HCT116 (cell line): ENCODE data around the gene GHDC. TPM values are rescaled to one million over a fixed set of nuclear protein-coding genes. Genes with fewer than 3 reads are reported as not detected.

Experiments used
- ATAC-seq: fragments of 200-7000 bp; cut with Tn5 transposase; 2 replicates; pipeline ENCODE4 v1.9.1; 2020; ENCODE audit warnings: mild to moderate bottlenecking, moderate library complexity
- BruUV-seq: library from RNA; stranded (reverse); fragments of 400-500 nt; replicated peaks from 2 replicates; lab custom pipeline; 2021; lab: Mats Ljungman, UMichigan
- CTCF ChIA-PET: fragments of 300-600 bp; sonication (Branson Sonifier 250); formaldehyde crosslinking; loops from one replicate; lab custom pipeline; 2021; ENCODE audit warnings: antibody characterized with exemption; lab: Charles Lee
- POLR2A ChIA-PET: fragments of 300-600, 350-600 bp; sonication (Branson Sonifier 250); formaldehyde crosslinking; loops from one replicate; lab custom pipeline; 2021; ENCODE audit warnings: antibody characterized with exemption; lab: Charles Lee
- RAD21 ChIA-PET, 2 experiments: fragments of 300-600 bp; sonication (Branson Sonifier 250); formaldehyde crosslinking; loops; one replicate each; lab custom pipeline; 2023; ENCODE audit warnings: low total read pairs in 2 of 2; ENCODE audit not compliant: uncharacterized antibody in 2 of 2, unreplicated experiment in 2 of 2, low non-redundant PET in 1 of 2; lab: Charles Lee
- DNase-seq: peaks from one replicate; pipeline ENCODE4 v3.0.0-alpha.2; 2010; ENCODE audit warnings: low read depth, low spot score
- H2AFZ ChIP-seq: fragments of 200-600 bp; shearing (Covaris generic), sonication (generic); 2 replicates; pipeline ENCODE4 v1.6.1; 2017; ENCODE audit warnings: low read depth, mixed run types, mixed read lengths, antibody characterized with exemption, low read length; ENCODE audit not compliant: poor library complexity, severe bottlenecking
- H3K27ac ChIP-seq: 2 replicates; pipeline ENCODE4 v1.5.1; 2012; ENCODE audit warnings: low read depth, low read length
- H3K27me3 ChIP-seq: fragments of 200-600 bp; sonication (generic); 2 replicates; pipeline ENCODE4 v1.6.1; 2016; ENCODE audit warnings: mixed run types, low read length, mixed read lengths; ENCODE audit not compliant: insufficient read depth
- H3K36me3 ChIP-seq, 2 experiments: fragments of 200-500 bp in 1 of 2; fragments of 200-600 bp in 1 of 2; sonication (Bioruptor generic) in 1 of 2; sonication (generic) in 1 of 2; 2 replicates each; pipeline versions ENCODE4 v1.5.1 to v1.6.1; 2014 to 2016; ENCODE audit warnings: low read length in 2 of 2, inconsistent platforms in 1 of 2, mixed read lengths in 1 of 2, mixed run types in 1 of 2; ENCODE audit not compliant: insufficient read depth in 2 of 2, control insufficient read depth in 1 of 2
- H3K4me1 ChIP-seq, 2 experiments: fragments of 200-600 bp in 1 of 2; sonication (generic) in 1 of 2; 2 replicates each; pipeline versions ENCODE4 v1.5.1 to v1.6.1; 2012 to 2017; ENCODE audit warnings: low read length in 2 of 2, inconsistent platforms in 1 of 2, mild to moderate bottlenecking in 1 of 2, mixed read lengths in 1 of 2, mixed run types in 1 of 2, moderate library complexity in 1 of 2; ENCODE audit not compliant: insufficient read depth in 2 of 2, control insufficient read depth in 1 of 2
- H3K4me2 ChIP-seq: fragments of 200-600 bp; sonication (generic); 2 replicates; pipeline ENCODE4 v1.6.1; 2017; ENCODE audit warnings: mixed run types, low read length, mixed read lengths
- H3K4me3 ChIP-seq, 2 experiments: fragments of 200-600 bp in 1 of 2; sonication (generic) in 1 of 2; replicated peaks in 1 of 2; 2 replicates each; pipeline ENCODE4 v1.5.1; 2011 to 2016; ENCODE audit warnings: low read length in 2 of 2, control low read depth in 1 of 2, low read depth in 1 of 2, mild to moderate bottlenecking in 1 of 2, mixed read lengths in 1 of 2, mixed run types in 1 of 2
- H3K79me2 ChIP-seq: fragments of 200-600 bp; sonication (generic); 2 replicates; pipeline ENCODE4 v1.6.1; 2017; ENCODE audit warnings: mild to moderate bottlenecking, mixed run types, low read length, moderate library complexity, mixed read lengths; ENCODE audit not compliant: insufficient read depth
- H3K9ac ChIP-seq: fragments of 200-600 bp; sonication (generic); 2 replicates; pipeline ENCODE4 v1.6.1; 2016; ENCODE audit warnings: low read length, mixed read lengths
- H3K9me2 ChIP-seq: fragments of 200-600 bp; sonication (generic), shearing (Covaris generic); 2 replicates; pipeline ENCODE4 v1.6.1; 2017; ENCODE audit warnings: mixed run types, mild to moderate bottlenecking, moderate library complexity; ENCODE audit not compliant: insufficient read depth
- H3K9me3 ChIP-seq, 2 experiments: fragments of 200-500 bp in 1 of 2; fragments of 200-600 bp in 1 of 2; sonication (Bioruptor generic) in 1 of 2; sonication (generic) in 1 of 2; 2 replicates each; pipeline ENCODE4 v1.6.1; 2014 to 2017; ENCODE audit warnings: low read length in 2 of 2, mixed read lengths in 2 of 2, inconsistent platforms in 1 of 2, low read depth in 1 of 2, mild to moderate bottlenecking in 1 of 2, mixed run types in 1 of 2, moderate library complexity in 1 of 2; ENCODE audit not compliant: control insufficient read depth in 1 of 2, insufficient read depth in 1 of 2
- H4K20me1 ChIP-seq: fragments of 200-600 bp; sonication (generic), shearing (Covaris generic); 2 replicates; pipeline ENCODE4 v1.6.1; 2017; ENCODE audit warnings: mixed run types, mild to moderate bottlenecking, moderate library complexity; ENCODE audit not compliant: insufficient read depth
- CBX3 ChIP-seq: IDR thresholded peaks from 2 replicates; pipeline ENCODE4 v1.6.1; 2012; ENCODE audit warnings: low read depth
- EGR1 ChIP-seq: IDR thresholded peaks from 2 replicates; pipeline ENCODE4 v1.6.1; 2012; ENCODE audit warnings: low read depth
- ELF1 ChIP-seq: IDR thresholded peaks from 2 replicates; pipeline ENCODE4 v1.6.1; 2012; ENCODE audit warnings: low read depth, borderline replicate concordance
- FOSL1 ChIP-seq: IDR thresholded peaks from 2 replicates; pipeline ENCODE4 v1.6.1; 2012; ENCODE audit warnings: low read depth
- JUND ChIP-seq: IDR thresholded peaks from 2 replicates; pipeline ENCODE4 v1.6.1; 2012
- POLR2A ChIP-seq: IDR thresholded peaks from 2 replicates; pipeline ENCODE4 v1.7.0; 2011; ENCODE audit warnings: borderline replicate concordance; ENCODE audit not compliant: insufficient read depth, insufficient read length; ENCODE audit errors: extremely low read depth
- POLR2AphosphoS5 ChIP-seq: IDR thresholded peaks from 2 replicates; pipeline ENCODE4 v1.6.1; 2011; ENCODE audit warnings: mild to moderate bottlenecking, low read depth, low read length, moderate library complexity
- RAD21 ChIP-seq: IDR thresholded peaks from 2 replicates; pipeline ENCODE4 v1.6.1; 2012; ENCODE audit warnings: low read depth, mild to moderate bottlenecking
- SIN3A ChIP-seq: IDR thresholded peaks from 2 replicates; pipeline ENCODE4 v1.6.1; 2012; ENCODE audit warnings: low read depth
- SP1 ChIP-seq: IDR thresholded peaks from 2 replicates; pipeline ENCODE4 v1.6.1; 2012; ENCODE audit warnings: low read depth
- SRF ChIP-seq: IDR thresholded peaks from 2 replicates; pipeline ENCODE4 v1.6.1; 2012; ENCODE audit warnings: low read depth
- TCF7L2 ChIP-seq: IDR thresholded peaks from 2 replicates; pipeline ENCODE4 v1.7.0; 2011; ENCODE audit warnings: borderline replicate concordance, inconsistent platforms; ENCODE audit not compliant: insufficient read depth, insufficient read length; ENCODE audit errors: extremely low read depth
- YY1 ChIP-seq: IDR thresholded peaks from 2 replicates; pipeline ENCODE4 v1.6.1; 2011; ENCODE audit warnings: low read length, low read depth, moderate library complexity, mild to moderate bottlenecking; ENCODE audit not compliant: insufficient replicate concordance; ENCODE audit errors: extremely low read depth
- ZNF274 ChIP-seq: fragments of 200-500 bp; sonication (Bioruptor generic); IDR thresholded peaks from 2 replicates; pipeline ENCODE4 v1.6.1; 2014; ENCODE audit warnings: mild to moderate bottlenecking, low read depth, low read length, inconsistent platforms
- intact Hi-C: fragments of 100-400 bp; cut with micrococcal nuclease; formaldehyde crosslinking; loops from 2 replicates; pipeline ENCODE4 v1.10.0; 2022
- total RNA-seq: library from RNA; stranded (reverse); gene quantifications from one replicate; pipeline ENCODE4 v1.2.1, GENCODE V29; 2021; ENCODE audit not compliant: unreplicated experiment
- TF ChIP-seq, protein P1 (sequence below): IDR thresholded peaks from 2 replicates; pipeline ENCODE4 v1.6.1; 2012
- TF ChIP-seq, protein P2 (sequence below): IDR thresholded peaks from 2 replicates; pipeline ENCODE4 v1.6.1; 2012
- TF ChIP-seq, protein P3 (sequence below), 3 experiments: fragments of 200-600 bp in 1 of 3; sonication (generic) in 1 of 3; IDR thresholded peaks in 2 of 3; conservative IDR thresholded peaks in 1 of 3; 2 replicates each; pipeline ENCODE4 v1.5.1; 2012 to 2017; ENCODE audit warnings: low read depth in 2 of 3, low read length in 2 of 3, antibody characterized with exemption in 1 of 3, borderline replicate concordance in 1 of 3, control low read depth in 1 of 3, mild to moderate bottlenecking in 1 of 3, mixed read lengths in 1 of 3, mixed run types in 1 of 3, moderate library complexity in 1 of 3; ENCODE audit not compliant: insufficient read depth in 1 of 3

The GHDC gene
- total RNA-seq, 1 experiment from 2014 or later, result 13.2 TPM

DNA sequence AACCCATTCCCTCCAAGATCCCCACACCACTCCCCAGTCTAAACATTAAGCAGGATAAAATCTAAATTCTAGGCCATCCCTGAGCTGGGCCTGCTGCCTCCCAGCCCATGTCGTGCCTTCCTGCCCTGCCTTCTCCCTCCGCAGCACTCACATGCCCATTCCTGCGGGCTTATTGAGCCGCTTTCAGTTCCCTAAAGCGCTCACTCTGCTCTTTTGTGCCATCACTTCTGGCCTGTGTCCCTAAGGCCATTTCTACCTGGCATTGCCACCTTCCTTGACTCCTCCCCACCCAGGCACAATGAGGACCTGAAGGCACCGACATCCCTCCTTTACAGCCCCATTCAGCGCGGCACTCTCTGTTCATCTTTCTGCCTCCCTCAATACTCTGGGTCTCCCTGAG lies 26.5 kb downstream of the GHDC start:
- DNase-seq, result no peak
- POLR2A ChIA-PET, result no interaction called here
- no peaks in the 10 kb centered on the region for H3K9me2 ChIP-seq
- RAD21 ChIA-PET, result no interaction called here
- H3K27ac ChIP-seq, result no peak overlapping the region
- intact Hi-C loops, result no loop called here
- H3K36me3 ChIP-seq, result no peaks in the 10 kb centered on the region
- H3K9ac ChIP-seq, result no peak overlapping the region
- no peak overlapping the region for H3K4me3 ChIP-seq
- no peak for ATAC-seq
- H3K27me3 ChIP-seq, result peaks cover 3% of the 10 kb centered on the region; the same call in 1 of the 2 replicates
- H2AFZ ChIP-seq, result no peak overlapping the region
- H4K20me1 ChIP-seq, result no peaks in the 10 kb centered on the region
- BruUV-seq, result no TSS peak
- H3K79me2 ChIP-seq, result no peaks in the 10 kb centered on the region
- no peaks in the 10 kb centered on the region for H3K4me1 ChIP-seq
- no peak overlapping the region for H3K4me2 ChIP-seq
- no peaks in the 10 kb centered on the region for H3K9me3 ChIP-seq
- TF ChIP-seq CBX3, result no peak
- TF ChIP-seq ZNF274, result no peak
- no peak for TF ChIP-seq ELF1
- no peak for TF ChIP-seq JUND
- TF ChIP-seq, protein P1, sequence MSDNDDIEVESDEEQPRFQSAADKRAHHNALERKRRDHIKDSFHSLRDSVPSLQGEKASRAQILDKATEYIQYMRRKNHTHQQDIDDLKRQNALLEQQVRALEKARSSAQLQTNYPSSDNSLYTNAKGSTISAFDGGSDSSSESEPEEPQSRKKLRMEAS, result no peak
- no peak for TF ChIP-seq SRF
- TF ChIP-seq, protein P2, sequence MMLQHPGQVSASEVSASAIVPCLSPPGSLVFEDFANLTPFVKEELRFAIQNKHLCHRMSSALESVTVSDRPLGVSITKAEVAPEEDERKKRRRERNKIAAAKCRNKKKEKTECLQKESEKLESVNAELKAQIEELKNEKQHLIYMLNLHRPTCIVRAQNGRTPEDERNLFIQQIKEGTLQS, result no peak
- TF ChIP-seq POLR2A, result no peak
- TF ChIP-seq, protein P3, sequence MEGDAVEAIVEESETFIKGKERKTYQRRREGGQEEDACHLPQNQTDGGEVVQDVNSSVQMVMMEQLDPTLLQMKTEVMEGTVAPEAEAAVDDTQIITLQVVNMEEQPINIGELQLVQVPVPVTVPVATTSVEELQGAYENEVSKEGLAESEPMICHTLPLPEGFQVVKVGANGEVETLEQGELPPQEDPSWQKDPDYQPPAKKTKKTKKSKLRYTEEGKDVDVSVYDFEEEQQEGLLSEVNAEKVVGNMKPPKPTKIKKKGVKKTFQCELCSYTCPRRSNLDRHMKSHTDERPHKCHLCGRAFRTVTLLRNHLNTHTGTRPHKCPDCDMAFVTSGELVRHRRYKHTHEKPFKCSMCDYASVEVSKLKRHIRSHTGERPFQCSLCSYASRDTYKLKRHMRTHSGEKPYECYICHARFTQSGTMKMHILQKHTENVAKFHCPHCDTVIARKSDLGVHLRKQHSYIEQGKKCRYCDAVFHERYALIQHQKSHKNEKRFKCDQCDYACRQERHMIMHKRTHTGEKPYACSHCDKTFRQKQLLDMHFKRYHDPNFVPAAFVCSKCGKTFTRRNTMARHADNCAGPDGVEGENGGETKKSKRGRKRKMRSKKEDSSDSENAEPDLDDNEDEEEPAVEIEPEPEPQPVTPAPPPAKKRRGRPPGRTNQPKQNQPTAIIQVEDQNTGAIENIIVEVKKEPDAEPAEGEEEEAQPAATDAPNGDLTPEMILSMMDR (IDR thresholded peaks at IDR 0.05 in 2 of 3, conservative IDR thresholded peaks at IDR 0.05 in 1 of 3; ENCODE audit: borderline replicate concordance in 1 of 3, insufficient read depth in 1 of 3, low read depth in 2 of 3, low read length in 2 of 3), result no peak
- no peak for TF ChIP-seq RAD21
- TF ChIP-seq YY1, result no peak
- TF ChIP-seq FOSL1, result no peak
- no peak for TF ChIP-seq SIN3A
- TF ChIP-seq EGR1, result no peak
- TF ChIP-seq TCF7L2, result no peak
- no peak for TF ChIP-seq POLR2AphosphoS5
- TF ChIP-seq SP1, result no peak
- TF ChIP-seq, all 23 proteins: peak for 0
- CTCF ChIA-PET, result no interaction called here
